ENCODE results near the gene SH3BP4.
"Not testable (repeated sequence)": the region's sequence is repeated elsewhere in the genome, so short reads cannot be mapped to it uniquely, and the experiment has no call there.

The SH3BP4 gene

DNA sequence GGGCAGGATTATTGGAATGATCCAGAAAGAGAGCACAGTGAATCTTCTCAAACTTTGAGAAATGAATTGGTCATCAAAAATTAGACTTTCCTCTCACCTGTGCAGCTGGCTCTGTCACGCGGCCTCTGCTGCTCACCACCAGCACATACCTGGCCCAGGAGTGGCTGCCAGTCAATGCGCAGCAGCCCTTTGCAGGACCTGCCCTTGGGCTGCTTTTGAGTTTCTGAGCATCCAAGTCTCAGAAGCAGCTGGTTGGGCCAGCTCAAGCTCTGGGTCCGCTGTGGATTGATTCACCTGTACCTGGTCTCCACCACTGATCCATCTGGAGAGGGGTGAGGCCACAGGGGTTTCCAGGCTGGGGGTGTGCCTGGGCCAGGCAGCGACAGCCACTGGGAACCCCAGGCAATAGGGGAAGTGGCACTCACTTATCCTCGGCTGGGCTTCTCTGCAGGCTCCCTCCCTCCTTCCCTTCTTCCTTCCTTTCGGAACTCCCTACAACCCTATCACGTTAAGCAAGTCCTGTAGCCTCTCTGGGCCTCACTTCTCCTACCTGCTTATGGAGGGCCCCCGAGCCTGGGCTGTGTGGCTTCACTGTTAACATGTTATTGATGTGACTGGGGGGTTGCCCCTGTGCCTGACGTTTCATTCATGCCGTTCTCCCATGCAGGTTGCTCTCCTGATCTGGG, 48.1 kb downstream of the SH3BP4 start:
- DNase-seq = no peak

DNA sequence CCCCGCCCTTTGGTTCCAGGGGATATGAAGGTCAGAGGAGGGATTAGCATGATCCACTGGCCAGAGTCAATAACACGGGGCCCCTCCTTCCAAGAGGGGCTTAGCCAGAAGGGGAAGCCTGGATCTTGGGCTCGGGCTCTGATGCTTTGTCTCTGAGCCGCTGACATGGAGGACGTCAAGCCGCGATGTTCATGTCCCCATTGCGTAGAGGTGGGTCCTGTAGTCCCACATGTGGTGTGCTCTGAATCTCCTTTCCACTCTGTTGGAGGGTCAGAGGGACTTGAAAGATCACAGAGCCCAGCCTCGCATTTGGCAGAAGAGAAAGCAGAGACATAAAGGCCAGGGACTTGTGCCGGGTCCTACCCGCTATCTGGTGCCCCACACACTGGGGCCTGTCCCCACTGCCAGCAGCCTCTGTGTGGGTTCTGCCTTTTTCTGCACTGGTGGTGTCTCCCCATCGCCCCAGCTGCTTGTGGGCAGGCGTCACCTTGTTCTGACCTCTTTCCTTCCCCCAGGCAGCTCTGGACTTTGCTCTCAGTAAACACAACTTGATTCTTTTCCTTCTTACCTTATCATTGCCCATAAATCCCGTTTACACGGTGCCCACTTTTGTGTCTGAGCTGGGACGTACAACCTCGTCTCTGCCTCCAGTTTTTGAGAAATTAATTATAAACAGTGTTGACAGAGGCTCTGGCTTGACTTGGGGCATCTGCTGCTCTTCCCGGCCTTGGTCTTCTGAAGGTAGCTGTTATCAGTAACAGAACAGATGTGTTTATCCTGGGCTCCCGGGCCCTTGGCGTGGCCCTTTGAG, 48.8 kb downstream of the SH3BP4 start:
- no peak for DNase-seq

DNA sequence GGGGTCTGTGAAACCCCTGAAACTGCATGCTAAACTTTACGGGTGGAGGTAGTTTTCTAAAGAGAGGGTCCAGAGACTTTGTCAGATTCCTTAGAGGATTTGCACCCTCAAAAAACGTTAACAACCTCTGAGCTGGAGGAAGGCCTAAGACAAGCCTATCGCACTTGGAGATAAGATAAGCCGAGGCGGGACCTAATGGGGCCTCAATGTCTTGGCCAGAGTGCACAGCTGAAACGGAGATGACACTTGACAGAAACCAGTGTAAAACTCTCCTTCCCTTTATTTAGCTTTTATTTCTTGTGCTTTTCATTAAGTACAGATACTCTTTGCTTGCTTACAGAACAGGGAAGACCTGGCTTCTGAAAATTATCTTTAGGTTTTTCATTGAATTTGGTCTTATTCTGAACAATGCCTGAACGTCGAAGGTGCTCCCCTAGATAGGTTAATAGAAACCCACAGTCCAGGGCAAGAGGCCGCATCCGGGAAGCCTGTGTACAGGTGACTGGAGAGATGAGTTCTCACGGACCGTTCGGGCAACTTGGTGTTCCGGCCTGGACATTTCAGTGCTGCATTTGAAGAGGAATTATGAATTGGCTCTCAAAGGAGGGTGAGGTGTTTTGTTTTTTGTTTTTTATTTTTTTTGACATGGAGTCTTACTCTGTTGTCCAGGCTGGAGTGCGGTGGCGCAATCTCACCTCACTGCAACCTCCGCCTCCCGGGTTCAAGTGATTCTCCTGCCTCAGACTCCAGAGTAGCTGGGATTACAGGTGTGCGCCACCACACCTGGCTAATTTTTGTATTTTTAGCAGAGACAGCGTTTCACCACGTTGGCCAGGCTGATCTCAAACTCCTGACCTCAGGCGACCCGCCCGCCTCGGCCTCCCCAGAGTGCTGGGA, 49.7 kb downstream of the SH3BP4 start:
- DNase-seq = no peak

DNA sequence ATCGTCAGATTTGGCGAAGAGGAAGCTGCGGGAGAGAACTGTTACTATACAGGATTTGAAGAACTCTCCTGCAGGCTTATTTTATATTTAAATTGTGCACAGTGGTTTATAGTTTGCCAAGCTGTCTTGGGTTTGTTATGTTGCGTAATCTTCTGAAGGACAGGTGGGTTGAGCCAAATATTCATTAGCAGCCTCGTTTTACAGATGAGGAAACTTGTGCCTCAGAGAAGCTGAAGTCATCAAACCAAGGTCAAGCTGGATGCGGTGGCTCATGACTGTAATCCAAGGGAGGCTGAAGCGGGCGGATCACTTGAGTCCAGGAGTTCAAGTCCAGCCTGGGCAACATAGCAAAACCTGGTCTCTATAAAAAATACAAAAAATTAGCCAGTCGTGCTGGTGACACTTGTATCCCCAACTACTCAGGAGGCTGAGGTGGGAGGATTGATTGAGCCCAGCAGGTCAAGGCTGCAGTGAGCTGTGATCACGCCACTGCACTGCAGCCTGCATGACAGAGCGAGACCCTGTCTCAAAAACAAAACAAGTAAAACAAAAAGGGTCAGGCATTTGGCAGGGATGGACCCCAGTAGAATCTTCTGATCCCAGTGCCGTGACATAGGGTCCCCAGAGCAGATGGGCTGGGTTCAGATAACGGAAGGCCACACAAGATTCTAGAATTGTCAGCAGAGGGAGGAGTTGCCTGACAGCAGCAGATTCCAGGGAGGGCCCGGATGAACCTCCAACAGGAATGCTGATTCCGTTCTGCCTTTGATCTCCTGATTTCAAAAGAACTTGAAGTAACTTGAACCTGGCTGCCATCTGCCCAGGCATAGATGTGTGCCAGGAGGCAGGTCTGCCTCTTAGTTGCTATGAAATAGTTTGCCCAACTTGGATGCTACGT, 50.6 kb downstream of the SH3BP4 start:
- no peak for DNase-seq

DNA sequence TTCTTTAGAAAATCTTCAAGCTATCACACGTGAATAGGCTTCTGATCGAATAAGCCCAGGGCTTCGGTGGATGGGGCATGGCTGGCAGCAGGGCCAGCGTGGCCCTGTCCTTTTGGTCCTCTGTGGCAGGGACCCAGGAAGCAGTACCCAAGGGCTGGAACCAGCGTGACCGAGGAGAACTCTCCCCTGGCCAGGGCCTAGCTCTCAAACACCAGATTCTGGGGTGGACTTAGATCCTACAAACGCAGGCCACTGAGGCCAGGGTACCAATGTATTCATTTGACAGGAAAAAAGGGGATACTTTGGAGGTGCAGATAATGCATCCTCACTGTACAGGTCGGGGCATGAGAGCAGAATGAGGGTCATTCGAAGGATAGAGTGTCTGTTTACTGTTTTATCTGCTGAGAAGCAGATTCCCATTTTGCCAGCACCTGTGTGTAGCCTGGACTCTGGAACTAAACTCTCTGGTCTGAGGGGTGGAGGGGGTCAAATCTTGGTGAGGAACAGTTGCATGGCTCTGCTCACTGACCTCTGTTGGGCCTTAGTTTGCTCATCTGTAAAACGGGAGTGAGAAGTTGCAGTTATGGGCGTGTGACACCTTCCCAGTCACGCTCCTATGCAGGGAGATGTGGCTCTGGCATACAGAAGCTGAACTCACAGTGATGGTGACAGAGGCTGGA, 51.4 kb downstream of the SH3BP4 start:
- DNase-seq = no peak

DNA sequence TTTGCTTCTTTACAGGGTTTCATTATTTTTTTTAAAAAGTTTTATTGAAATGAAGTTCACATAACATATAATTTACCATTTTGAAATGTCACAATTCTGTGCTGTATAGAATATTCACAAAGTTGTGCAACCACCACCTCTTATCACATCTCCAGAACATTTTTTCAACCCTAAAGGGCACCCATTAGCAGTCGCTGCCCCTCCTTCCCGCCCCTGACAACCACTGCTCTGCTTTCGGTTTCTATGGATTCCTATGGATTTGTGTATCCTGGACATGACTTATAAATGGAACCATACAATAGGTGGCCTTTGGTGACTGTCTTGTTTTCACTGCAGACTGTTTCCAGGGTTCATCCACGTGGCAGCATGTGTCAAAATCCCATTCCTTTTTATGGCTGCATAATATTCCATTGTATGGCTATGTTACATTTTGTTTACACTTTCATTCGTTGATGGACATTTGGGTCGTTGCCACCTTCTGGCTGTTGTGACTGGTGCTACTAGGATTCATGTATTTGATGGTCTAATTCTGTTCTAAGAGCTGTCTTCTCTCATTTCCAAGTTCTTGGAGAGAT, 52.6 kb downstream of the SH3BP4 start:
- DNase-seq = no peak

DNA sequence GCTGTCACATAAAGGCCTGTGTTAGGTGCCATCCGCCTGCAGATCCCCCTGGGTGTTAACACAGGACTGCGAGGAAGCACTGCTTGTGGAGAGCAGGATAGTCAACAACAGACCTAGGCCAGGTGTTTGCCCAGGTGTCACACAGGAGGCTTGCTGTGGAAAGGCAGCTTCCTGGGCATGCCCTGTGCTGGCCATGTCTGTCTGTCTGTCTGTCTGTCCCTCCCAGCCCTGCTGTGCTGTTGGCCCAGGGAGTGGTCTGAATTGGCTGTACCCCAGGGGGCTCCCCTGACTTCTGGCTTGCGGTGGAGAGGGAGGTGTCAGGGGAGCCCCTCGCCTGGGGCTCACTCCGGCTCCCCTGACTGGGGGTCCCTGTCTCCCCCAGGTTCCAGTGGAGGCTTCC, 53.2 kb downstream of the SH3BP4 start:
- no peak for DNase-seq

DNA sequence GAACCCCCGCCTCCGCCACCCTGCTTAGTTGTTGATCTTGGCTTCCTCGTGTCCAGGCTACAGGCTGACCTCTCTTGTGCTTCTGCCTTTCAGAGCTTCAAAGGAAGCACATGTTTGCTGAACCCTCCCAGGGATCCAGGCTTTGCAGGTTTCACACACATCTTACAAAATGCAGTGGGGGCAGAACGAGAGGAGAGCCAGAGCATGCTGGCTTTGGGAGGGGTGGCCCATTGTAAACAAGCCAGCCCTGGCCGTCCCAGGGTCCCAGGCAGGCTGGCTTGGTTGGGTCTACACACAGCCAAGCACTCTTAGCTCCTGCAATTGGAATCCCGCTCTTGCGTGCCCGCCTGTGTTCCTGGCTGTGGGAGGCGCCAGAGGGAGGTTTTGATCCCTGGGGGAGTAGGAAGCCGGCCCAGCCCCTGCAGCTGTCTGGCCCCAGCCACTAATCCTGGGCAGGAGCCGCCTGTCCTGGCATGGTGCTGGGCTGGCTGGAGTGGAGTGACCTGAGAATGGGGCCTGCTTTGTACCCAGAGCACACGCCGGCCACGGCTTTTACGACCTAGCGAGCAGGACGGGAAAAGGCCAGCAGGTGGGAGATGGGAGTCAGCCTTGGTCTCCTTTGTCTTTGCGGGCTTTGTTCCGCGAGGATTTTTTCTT, 53.9 kb downstream of the SH3BP4 start:
- no peak for DNase-seq

DNA sequence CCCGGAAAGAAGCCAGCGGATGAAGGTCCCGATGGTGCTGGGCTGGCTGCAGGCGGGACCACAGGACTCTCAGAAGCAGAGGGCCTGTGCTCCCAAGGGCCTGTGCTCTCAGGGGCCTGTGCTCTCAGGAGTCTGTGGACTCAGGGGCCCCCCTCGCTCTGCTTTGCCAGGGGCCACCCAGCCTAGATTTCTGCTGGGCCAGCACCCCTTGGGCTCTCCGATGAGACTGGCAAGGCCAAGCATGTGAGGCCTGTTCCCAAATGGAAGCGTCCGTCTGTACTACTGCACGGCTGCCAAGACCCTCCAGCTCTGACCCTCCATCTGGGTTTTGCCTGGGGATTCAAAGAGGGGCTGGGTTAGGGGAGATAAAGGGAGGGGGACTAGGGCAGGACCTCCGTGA, 54.6 kb downstream of the SH3BP4 start:
- no peak for DNase-seq

DNA sequence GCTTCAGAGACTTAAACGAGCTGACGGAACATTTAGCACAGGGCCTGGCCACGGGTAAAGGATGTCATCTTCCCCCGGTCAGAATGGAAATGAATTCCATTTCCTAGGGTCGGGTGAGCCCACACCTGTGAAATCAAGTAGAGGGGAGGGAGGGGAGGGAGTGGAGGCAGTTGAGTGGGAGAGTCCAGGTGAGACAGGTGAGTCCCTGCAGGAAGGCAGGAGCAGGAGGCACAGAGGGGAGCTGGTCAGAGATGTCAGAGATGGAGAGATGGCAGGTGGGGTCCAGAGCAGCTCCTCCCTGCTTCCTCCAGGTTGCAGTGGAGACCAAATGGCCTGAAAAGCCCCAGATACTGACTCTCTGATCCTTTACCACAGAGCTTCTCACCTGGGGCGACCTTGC, 55.2 kb downstream of the SH3BP4 start:
- DNase-seq = no peak

DNA sequence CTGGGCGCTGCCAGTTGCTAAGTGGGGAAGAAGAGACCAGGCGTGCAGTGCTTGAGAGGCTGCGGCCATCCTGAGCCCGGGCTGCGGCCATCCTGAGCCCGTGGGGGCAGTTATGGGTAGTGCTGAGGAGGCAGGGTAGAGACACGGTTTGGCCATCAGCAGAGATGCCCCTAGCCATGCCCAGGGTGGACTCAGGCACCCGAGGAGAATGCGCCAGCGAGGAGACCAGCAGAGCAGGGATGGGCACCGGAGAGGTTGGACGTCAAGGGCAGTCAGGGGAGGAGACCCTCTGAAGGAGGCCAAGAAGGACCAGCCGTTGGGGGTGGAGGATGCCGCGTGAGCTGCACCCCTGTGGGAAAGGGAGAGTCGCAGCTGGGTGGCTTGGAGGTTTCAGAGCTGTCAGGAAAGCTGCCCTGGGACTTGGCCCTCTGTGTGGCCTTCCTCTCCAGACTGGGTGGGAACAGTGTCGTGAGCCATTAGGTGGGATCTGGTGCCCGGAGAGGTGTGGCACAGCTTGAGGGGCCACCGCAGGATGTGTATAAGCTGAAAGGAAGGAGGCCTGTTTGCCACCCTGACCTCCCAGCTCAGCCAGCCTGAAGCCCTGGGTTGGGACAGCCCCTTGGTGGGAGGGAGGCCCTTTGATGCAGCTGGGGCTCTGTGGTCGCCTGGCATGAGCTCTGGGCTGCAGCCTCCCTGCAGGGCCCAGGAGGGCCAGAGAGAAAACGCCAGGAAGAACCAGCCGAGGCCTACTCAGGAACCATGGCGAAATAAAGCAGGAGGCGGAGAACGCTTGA, 56.0 kb downstream of the SH3BP4 start:
- DNase-seq = no peak

DNA sequence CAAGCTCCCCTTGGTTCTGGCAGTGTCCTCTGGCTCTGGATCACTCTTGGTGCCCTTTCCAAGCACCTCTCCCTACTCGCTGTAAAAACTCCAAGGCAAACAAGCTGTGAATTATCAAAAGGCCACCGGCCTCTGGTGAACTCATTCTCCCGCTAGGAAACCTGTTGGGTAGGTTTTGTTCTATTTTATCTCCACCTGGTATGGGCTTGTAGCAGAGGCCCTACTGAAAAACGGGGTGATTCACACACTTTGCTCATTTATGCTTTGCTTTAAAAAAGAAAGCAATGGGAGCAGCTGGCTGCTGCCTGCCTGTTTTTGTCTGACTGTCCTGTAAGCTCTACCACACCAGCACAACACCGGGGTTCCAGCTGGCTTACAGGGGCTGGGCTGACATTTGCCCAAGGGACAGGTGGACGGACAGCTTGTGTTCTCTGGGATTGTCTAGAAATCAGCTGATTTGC, 56.8 kb downstream of the SH3BP4 start:
- no peak for DNase-seq

DNA sequence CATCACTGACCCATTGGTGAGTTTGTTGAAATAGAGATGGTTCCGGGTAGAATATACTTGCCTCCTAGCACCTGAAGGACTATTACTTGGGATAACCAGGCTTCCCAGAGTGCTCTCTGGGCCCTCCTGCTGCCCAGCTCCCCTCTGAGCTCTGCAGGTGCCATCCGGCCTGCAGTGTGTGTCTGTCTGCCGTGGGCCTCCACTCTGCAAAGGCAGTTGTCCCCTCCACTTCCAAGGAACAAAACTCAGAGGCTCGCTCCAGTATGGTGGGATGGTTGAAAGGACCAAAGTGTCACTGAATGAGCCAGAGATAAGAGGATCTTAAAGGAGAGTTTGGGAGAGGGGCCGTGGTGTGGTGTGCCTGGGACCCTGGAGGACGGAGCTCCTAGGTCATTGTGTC, 57.3 kb downstream of the SH3BP4 start:
- no peak for DNase-seq

DNA sequence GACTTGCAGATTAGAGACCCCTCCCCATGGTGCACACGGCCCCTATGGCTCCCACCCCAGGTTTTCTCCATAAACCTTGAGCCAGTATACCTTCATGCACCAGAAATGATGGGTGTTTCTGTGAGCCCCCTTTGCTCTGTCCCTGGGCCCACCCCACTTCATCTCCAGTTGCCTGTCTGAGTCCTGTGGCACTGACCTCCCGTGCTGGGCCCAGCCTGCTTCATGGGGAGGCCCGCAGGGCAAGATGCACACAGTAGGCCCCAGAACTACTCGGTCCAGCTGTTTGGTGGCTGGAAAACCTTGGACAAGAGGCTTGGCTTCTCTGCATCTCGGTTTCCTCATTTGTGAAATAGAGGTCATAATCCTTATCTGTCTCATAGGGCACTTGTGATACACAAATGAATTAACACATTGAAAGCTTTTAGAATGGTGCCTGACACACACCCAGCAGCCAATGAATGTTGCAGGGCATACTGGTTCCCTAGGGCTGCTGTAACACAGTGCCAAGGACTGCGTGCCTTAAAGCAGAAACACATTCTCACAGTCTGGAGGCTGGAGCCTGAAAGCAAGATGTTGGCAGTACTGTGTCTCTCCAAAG, 58.4 kb downstream of the SH3BP4 start:
- DNase-seq = no peak

DNA sequence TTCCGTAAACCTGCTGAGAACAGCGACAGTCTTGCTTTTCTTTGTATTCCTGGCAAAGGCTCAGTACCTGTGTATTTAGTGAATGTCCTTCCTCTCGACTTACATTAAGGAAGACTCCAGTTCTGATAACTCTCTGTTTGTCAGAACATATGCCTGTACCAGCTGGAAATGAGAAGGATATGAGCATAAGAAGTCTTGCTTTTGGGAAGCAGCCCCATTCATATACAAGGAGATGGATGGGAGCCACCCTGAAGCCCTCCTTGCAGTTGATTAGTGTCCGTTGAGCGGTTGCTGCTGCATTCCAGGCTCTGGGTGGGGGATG, 59.8 kb downstream of the SH3BP4 start:
- DNase-seq = no peak

DNA sequence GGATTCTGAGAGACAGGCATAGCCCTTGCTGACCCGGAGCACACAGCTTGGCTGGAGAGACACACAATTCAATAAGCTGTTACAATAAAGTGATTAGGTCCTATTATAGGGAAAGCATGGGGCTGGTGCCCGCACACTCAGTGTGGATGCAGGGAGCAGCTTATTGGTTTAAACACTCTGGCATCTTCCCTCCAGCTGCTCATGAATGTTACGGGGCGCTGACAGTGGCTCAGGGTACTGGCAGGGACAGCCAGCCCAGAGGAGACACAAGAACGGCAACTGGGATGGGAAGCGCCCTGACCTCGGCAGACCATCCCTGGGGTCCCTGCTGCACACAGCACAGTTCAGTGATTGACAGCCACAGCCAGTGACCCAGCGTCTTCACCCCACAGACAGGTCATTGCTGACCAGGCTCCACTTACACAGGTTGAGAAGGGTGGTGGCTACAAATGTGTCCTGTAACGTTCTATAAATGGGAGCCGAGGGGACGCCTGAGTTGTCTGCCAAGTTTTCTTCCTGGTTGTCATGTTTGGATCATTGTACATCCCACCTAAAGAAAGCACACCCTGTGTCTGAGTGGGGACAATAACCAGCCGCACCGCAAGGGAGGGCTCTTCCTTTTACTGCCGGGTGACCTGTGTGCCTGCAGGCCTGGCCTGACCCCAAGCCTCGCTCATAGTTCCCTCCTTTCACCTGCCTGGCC, 60.3 kb downstream of the SH3BP4 start:
- DNase-seq = no peak

DNA sequence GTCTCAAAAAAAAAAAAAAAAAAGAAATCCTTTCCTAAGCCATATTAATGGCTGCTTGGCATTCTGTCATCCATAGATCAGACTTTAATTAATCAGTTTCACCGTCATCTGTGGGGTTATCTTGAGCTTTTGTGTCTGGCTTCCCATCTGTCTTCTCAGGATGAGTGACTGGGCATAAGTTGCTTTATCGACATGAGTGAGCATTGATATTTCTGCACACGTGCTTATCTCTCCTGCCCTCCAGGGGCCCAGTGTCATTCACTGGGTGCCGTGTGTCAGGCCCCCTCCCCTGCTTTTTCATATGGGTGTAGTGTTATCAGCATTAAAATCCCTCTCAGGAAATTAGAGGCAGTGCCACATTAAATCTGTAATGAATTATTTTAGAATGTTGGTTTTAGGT, 65.6 kb downstream of the SH3BP4 start:
- DNase-seq = no peak

DNA sequence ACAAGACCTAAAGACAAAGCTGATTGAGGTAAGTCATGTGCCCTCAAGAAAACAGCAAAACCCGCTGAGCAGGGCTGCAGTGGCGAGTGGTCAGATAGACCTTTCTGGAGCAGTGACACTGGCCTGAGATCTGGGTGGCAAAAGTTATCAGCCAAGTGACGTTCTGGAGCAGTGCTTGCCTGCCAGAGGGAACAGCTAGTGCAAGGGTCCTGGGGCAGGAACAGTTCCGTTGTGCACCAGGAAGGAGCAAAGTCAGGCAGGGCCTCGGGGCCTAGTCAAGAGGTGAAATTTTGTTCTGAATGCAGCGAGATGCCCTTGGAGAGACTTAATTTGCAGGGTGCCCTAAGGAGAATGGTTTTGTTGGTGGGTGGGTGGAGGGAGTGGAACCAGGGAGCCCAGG, 67.0 kb downstream of the SH3BP4 start:
- DNase-seq = no peak

DNA sequence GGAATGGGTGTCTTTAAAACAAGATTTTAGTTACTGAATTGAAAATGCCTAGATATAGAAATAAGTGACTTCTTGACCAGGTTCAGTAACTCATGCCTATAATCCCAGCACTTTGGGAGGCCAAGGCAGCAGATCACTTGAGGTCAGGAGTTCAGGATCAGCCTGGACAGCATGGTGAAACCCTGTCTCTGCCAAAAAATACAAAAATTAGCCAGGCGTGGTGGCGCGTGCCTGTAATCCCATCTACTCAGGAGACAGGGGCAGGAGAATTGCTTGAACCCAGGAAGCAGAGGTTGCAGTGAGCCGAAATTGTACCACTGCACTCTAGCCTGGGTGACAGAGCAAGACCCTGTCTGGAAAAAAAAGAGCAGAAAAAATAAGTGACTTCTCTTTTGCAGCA, 68.3 kb downstream of the SH3BP4 start:
- DNase-seq = not testable (repeated sequence)
